ENCODE measurements around the gene CEP89.
"Not testable (repeated sequence)": the region's sequence is repeated elsewhere in the genome, so short reads cannot be mapped to it uniquely, and the experiment has no call there.

Gene CEP89

DNA sequence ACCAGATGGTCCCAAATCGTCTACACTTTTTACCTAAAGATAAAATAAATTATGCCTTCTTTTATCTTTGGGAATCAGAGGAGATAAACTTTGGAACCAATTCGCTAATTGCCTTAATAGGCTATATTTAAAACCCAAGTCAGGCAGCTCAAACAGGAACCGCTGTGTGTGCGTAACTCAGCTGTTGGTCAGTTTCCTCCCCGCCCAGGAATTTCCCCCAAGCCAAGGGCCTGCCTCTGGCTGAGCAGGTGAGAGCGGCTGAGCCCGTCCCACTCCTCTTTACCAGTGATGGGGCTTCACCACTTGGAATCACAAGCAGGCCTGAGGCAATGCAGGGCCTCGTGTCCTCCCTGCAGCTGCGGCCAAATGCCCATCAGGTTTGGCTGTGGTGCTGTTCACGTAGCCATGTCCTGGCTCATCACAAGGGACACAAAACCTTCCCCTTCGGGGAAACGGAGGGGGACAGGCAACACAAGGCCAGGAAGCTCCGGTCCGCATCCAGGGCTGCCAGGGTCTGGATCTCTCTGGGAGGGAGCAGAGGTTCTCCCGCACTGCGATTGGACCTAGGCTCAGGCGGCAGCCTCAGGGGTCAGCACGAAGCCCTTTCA, 101.7 kb downstream of the CEP89 start:
- DNase-seq, result no peak

DNA sequence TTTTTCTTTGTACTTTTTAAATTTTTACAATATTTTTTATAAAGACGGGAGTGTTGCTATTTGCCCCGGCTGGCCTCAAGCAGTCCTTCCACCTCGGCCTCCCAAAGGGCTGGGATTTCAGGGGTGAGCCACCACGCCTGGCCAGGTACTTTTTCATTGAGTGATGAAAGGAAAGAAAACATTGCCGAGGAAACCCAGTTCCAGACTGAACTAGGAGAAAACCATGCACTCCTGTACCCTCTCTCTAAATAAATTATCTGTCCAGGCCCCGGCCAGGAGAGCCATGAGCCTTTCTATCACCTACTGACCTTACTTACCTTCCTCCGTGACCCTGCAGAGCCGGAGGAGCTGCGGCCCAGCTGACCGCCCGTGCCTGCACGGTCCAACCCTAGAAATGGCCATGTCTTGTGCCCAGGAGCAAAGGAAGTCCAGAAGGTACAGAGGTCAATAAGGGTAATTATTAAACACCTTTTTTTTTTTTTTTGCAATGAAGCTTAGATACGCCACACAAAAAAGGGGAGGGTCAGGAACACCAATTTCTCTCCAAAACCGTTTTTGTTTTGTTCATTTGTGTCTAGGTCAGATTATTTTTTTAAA, 102.3 kb downstream of the CEP89 start, which contains the start of gene SLC7A9:
TSS of gene SLC7A9 (minus strand) at position 399 of the 597 bp plus-strand sequence. CDS start 1,233 bp downstream, outside the sequence.
- no peak for DNase-seq

DNA sequence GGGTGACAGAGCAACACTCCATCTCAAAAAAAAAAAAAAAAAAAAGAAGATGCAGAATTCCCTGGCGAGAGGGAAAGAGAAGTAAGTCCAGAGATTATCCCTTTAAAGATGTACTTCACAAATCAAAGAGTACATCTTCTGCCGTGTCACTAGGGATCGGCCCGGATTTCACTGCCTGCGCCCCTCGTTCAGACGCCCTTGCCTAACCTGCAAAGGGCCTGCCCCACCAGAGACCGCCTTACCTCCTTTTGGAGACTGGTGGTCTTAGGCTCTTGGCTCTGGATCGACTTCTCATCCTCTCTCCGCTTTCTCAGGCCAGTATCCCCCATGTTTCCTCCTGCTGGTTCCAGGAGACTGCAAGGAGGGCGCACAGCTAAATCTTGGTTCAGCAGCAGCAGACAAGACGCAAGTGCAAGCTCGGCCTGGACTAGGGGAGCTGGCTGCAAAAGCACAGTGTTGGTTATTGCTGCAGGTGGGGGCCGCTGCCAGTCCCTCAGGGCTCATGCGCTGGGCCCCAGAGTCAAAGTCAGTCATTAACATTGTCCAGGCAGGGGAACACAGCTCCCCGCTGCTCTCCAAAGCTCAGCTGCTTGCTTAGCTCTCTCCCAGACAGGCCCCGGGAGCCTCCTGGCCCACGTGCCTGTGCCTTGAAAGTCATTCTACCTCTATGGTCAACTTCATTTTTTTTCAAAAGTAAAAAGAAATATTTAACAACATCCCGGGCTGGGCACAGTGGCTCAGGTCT, 103.4 kb downstream of the CEP89 start:
- DNase-seq, result no peak

DNA sequence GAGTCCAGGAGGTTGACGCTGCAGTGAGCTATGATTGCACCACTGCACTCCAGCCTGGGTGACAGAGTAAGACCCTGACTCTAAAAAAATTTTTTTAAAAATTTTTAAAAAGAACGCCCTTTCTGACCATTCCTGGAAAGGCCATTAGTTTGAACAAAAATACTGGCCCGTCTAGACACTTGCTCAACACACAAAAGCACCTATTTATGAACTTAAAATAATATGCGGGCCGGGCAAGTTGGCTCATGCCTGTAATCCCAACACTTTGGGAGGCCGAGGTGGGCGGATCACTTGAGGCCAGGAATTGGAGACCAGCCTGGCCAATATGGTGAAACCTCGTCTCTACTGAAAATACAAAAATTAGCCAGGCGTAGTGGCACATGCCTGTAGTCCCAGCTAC, 104.3 kb downstream of the CEP89 start:
- DNase-seq, result not testable (repeated sequence)

DNA sequence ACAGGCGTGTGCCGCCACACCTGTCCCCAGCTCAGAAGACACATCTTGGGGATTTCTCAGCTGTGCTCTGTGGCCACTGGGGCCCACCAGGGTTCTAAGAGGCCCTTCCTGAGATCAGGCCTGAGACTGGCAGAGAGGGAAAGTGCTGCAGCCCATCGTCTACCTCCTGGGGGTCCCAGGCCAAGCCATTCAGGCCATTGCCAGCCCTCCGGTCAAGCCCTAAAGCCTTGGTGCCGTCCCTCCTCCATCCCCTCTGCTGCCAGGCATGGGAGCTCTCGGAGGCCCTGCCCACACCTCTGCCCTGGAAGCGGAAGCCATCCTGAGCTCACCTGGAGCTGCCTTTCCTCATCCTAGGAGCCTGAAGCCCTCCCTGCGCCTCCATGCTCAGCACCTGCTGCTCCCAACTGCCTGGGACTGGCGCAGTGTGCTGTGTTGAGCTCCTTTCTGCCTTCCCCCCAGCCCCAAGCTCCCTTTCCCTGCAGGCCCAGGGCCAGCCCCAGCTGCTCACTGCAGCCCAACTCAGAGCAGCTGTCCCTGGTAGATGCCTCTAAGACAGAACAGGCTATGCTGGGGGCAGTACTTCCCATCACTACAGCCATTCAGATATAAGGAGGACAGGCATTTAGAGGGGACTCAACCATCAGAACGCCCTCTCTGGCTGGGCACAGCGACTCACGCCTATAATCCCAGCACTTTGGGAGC, 105.0 kb downstream of the CEP89 start:
- no peak for DNase-seq

DNA sequence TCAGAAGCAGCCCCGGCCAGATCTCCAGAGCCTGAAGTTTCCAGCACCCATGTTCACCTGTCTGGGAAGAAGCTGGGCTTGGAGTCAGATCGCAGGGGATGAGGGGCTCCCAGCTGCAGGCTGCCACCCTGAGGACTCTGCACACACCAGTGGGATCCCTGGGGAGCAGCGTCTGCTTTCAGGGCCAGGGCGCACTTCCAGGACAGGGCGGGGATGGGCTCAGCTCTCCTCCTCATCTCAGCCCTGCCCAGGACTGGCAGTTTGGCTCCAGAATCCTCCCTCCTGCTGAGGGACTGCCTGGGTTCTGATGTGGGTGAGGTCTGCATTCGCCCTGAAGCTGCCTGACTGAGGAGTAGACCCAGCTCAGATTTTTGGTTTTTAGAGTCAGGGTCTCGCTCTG, 105.7 kb downstream of the CEP89 start:
- DNase-seq, result no peak

DNA sequence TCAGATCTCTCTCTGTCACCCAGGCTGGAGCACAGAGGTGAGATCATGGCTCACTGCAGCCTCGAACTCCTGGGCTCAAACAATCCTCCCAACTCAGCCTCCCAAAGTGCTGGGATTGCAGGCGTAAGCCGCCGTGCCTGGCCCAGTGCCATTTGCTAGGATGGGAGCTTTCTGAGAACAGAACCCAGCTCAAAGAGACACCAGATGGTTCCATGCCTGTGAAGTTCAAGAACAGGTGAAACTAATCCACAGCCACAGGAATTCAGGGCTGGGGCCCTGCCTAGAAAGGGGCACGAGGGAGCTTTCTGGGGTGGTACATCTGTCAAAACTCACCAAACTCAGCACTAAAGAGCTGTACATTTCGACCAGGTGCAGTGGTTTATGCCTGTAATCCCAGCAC, 106.4 kb downstream of the CEP89 start:
- no peak for DNase-seq

DNA sequence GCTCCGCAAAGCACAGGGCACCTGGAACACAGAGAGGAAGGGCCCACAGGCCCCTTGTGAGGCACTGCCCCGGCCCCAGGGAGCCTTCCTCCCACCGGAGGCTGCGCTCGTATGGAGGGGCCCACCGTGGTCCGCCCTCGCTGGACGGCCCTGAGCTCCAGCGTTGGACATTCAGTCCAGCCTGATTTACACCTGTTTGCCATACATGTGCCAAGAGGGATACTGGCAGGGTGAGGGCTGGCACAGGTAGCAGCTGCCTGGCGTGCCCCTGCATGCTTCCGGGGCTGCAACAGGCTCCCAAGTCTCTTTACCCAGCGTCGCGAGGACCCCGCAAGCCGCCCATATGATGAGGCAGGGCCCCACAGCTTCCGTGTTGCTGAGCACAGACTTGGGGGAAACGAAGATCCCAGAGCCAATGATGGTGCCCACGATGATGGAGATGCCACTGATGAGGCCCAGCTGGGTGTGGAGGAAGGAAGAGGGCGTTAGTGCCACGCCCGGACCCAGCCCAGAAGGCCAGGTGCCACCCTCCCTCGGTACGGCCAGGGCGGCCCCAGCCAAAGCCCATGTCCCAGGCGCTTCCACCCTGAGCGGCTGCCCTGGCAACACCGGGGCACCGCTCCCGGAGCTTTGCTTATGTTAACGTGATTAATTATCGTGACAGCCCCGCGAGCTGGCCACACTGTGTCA, 107.3 kb downstream of the CEP89 start:
- DNase-seq, result no peak

DNA sequence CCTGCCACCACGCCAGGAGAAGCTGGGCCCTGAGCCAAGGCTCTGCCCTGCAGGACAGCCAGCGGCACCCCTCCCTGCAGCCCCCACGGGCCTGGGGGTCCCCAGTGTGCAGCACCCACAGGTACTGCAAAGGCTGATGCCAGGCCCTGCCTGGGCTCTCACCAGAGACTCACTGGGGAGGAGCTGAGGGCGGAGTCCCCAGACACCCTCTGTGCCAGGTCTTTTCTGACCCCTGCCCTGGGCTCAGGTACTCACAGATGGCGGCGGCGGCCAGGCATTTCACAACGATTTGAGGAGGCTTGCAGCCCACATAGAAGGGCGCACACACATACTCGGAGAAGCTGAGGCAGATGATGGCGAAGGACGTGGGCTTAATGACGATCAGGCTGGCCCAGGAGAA, 107.9 kb downstream of the CEP89 start:
- DNase-seq, result no peak

DNA sequence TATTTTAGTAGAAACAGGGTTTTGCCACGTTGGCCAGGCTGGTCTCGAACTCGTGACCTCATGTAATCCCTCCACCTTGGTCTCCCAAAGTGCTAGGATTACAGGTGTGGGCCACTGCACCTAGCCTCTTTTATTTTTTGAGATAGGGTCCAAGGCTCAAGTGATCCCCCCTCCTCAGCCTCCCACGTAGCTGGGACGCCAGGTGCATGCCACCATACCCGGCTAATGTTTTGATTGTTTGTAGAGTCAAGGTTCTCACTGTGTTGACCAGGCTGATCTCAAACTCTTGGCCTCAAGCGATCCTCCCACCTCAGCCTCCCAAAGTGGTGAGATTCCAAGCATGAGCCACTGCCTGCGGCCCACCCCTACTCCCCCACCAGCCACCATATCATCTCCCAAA, 108.5 kb downstream of the CEP89 start:
- no peak for DNase-seq

DNA sequence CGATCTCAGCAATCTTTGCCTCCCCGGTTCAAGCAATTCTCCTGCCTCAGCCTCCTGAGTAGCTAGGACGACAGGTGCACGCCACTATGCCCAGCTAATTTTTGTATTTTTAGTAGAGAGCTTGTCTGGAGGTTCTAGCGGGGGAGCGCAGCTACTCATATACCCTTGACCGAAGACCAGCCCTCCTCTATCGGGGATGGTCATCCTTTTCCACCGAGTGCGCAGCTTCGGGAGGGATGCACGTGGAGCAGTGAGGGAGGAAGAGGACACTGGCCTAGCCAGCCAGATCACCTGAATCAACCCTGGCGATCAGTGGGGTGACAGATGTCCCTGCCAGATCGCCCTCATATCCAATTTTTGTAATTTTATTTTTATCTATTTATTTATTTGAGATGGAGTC, 109.0 kb downstream of the CEP89 start:
- no peak for DNase-seq

DNA sequence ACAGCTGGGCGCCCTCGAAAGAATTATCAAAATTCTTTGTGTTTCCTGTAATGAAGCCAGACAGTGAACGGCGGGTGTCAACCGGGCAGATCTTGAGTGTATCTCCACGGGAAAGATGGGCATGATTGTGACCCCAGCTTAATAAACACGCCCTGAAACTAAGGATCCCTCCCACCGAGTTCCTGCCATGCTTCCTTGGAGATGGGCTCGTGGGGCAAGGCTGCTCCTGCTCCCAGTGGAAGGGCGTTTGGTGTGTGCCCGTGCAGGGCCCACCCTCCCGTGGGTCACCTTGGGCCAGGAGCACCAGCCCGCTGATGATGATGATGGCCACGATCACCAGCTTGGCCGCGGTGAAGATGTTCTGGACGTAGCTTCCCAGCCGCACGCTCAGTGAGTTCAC, 109.6 kb downstream of the CEP89 start:
- DNase-seq, result no peak

DNA sequence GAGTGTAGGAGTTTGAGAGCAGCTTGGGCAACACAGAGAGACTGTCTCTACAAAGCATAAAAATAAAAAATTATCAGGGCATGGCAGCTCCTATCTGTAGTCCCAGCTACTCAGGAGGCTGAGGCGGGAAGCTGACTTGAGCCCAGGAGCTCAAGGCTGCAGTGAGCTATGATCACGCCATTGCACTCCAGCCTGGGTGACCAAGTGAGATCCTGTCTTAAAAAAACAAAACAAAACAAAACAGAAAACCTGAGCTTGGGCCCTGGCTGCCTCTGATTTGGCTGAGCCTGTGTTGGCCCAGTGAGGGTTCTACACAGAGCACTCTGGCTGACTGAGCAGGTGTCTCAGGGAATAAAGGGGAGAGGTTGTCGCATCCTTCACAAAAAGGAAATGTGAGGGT, 110.2 kb downstream of the CEP89 start:
- no peak for DNase-seq

DNA sequence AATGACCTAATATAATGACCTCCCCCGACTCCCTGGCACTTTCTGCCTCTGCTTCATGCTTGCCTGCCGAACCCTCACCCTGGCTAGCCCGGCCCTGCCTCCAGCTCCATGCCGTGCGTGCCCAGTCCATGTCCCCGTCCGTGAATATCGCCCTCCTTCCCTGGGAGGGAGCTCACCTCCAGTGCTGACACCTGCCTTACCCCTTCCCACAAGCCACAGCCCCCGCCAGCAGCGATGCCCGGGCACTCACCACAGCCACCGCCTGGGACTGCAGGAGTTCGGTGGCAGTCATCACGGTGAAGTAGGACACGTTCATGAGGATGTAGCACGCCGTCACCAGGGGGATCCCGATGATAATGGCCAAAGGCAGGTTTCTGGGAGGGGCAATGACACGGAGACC, 112.2 kb downstream of the CEP89 start:
- DNase-seq, result no peak

DNA sequence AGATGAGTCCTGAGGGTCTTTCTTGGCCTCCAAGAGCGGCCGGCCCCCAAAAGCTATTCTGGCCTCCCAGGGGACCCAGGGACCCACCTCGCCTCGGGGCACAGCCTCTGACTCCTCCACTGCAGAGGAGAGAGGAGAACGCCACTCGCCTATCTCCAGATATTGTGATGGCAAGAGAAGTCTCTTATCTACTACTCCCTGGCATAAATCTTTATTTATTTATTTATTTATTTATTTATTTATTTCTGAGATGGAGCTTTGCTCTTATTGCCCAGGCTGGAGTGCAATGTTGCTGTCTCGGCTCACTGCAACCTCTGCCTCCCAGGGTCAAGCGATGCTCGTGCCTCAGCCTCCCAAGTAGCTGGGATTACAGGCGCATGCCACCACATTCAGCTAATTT, 113.2 kb downstream of the CEP89 start:
- DNase-seq, result no peak

DNA sequence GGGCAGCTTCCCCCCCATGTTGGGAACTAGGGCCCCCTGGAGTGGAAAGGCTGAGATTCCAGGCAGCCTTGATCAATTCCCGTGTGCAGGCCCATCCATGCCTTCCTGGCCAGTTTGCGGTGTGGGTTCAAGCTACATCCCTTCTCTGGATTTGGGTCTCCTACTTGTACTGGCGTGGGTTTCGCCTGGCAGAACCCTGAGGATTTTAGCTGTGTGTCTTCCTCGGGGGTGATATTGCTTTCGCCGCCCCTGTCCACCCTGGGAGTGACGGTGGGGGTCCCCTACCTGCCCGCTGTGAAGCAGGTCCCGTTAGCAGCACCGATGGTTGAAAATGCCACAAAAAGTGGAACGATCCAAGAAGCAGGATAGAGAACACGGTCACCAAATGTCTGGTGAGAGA, 113.6 kb downstream of the CEP89 start:
- DNase-seq, result no peak

DNA sequence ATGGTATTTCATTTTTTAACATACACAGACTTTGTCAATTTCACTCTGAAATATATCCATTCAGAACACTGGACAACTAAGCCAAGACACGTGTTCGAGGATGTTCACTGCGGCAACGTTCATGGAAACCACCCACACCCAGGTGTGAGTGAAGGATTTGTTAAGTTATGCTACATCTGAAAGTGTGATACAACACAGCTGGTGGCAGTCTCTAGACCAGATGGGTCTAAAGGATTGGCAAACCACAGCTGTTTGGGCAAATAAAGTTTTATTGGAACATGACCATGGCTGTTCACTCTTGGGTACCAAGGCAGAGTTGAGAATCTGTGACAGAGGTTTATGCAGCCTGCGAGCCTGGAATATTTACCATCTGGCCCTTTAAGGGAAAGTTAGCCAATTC, 114.2 kb downstream of the CEP89 start:
- DNase-seq, result no peak

DNA sequence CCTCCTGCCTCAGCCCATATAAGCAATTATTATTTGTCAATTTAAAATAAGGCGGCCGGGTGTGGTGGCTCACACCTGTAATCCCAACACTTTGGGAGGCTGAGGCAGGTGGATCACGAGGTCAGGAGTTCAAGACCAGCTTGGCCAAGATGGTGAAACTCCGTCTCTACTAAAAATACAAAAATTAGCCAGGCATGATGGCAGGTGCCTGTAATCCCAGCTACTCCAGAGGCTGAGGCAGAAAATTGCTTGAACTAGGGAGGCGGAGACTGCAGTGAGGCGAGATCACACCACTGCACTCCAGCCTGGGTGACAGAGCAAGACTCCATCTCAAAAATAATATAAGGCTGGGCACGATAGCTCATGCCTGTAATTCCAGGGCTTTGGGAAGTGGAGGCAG, 114.9 kb downstream of the CEP89 start:
- DNase-seq, result not testable (repeated sequence)

DNA sequence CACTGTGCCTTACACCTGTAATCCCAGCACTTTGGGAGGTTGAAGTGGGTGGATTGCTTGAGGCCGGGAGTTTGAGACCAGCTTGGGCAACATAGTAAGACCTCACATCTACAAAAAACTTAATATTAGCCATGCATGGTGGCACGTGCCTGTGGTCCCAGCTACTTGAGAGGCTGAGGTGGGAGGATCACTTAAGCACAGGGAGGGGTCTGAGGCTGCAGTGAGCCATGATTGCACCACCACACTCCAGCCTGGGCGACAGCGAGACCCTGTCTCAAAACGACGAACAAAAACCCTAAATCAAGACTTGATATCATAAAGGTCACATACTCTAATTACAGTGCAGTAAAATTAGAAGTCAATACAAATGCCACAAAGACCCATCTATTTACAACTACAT, 119.5 kb downstream of the CEP89 start:
- no peak for DNase-seq

DNA sequence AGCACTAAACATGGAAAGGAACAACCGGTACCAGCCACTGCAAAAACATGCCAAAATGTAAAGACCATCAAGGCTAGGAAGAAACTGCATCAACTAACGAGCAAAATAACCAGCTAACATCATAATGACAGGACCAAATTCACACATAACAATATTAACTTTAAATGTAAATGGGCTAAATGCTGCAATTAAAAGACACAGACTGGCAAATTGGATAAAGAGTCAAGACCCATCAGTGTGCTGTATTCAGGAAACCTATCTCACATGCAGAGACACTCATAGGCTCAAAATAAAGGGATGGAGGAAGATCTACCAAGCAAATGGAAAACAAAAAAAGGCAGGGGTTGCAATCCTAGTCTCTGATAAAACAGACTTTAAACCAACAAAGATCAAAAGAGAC, 123.7 kb downstream of the CEP89 start:
- DNase-seq, result not testable (repeated sequence)

DNA sequence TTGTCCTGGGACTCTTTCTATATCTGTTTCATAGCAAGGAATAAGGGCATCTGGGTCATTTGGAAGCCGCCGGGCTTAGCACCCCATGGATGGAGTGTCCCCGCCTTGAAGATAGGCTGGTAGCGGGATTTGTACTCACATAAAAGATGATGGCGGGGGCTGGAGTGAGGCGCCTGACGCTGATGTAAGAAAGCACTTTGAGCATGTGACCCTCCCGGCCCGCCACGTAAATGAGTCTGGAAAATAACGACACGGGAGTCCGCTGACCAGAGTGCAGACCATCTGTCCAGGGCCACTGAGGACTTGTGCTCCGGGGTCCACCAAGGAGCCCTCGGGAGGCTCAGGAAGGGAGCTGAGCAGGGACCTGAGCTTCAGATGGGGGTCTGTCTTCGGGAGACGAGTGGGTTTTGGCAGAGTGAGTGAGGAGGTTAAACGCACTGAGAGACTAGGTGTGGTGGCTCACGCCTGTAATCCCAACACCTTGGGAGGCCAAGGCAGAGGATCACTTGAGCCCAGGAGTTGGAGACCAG, 128.0 kb downstream of the CEP89 start:
- no peak for DNase-seq

Measured in anterior cingulate cortex (tissue), 58 donors.